Heart left ventricle (tissue), 13 donors: ENCODE data around the gene ZC3H18.

Source experiments
- POLR2A ChIP-seq, 2 donors: fragments of 450-650 bp; IDR thresholded peaks; one replicate each; pipeline ENCODE4 v1.6.1; 2017; ENCODE audit warnings: antibody characterized with exemption in 2 of 2, mild to moderate bottlenecking in 2 of 2, moderate library complexity in 2 of 2
- TF ChIP-seq, protein P1 (sequence below), 12 donors: fragments of 200-600 bp; sonication (generic) in 4 of 12; IDR thresholded peaks; one replicate each; pipeline versions ENCODE4 v1.5.0 to v1.8.0; 2018 to 2022; ENCODE audit warnings: antibody characterized with exemption in 12 of 12, mild to moderate bottlenecking in 5 of 12
- donor health status: ischemic (EF 13 %, LVEDD 7.1; RV severe dilation, severe dysfunction).
- donor health status: DM: no; HTN: yes; CAD: no.
- donor health status: DM: no; HTN: no; CAD: no.
- donor health status: ischemic (EF 25% LVEDD 6.9; RV normal size, moderate dysfunction).
- donor health status: ischemic (EF 25% LVEDD 5.7; RV mildly dilated, moderate dysfunction).
- donor health status: ischemic (EF 35%, LVEDD 5.7; RV mildly dilated, moderate dysfunction).
- donor health status: nonischemic (EF 11% LVEDD 7.7; RV severe dilation, severe dysfunction).
- donor health status: DM: yes; HTN: yes; CAD: no.
- donor health status: PGD.
- donor health status: ischemic (EF 29% LVEDD 5.4; RV normal size, mild dysfunction).
- donor health status: nonischemic (EF 23%, LVEDD 6.1; RV moderate dilation, normal function).

DNA sequence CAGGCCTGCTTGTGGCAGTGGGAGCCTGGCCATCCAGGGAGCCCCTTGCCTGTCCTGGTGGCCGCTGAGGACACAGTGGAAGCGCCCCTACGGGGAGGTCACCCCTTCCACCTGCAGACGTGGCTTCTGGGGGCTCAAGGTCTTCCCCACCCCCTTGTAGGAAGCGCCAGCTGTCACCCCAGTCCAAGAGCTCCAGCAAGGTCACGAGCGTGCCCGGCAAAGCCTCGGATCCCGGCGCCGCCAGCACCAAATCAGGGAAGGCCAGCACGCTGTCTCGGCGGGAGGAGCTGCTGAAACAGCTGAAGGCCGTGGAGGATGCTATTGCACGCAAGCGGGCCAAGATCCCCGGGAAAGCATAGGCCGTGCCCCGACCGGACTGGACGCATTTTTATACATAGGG, 60.7 kb downstream of the ZC3H18 start:
- TF ChIP-seq, protein P1, sequence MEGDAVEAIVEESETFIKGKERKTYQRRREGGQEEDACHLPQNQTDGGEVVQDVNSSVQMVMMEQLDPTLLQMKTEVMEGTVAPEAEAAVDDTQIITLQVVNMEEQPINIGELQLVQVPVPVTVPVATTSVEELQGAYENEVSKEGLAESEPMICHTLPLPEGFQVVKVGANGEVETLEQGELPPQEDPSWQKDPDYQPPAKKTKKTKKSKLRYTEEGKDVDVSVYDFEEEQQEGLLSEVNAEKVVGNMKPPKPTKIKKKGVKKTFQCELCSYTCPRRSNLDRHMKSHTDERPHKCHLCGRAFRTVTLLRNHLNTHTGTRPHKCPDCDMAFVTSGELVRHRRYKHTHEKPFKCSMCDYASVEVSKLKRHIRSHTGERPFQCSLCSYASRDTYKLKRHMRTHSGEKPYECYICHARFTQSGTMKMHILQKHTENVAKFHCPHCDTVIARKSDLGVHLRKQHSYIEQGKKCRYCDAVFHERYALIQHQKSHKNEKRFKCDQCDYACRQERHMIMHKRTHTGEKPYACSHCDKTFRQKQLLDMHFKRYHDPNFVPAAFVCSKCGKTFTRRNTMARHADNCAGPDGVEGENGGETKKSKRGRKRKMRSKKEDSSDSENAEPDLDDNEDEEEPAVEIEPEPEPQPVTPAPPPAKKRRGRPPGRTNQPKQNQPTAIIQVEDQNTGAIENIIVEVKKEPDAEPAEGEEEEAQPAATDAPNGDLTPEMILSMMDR (IDR thresholded peaks at IDR 0.05): no peak
- no peak for TF ChIP-seq POLR2A (IDR thresholded peaks at IDR 0.05)
